OCI-LY7 (cell line): Measurements from ENCODE around the gene SEPHS2. TPM values are rescaled to one million over a fixed set of nuclear protein-coding genes. Genes with fewer than 3 reads are reported as not detected.

Source experiments
- BruUV-seq: library from RNA; stranded (reverse); fragments of 400-500 nt; replicated peaks from 2 replicates; lab custom pipeline; 2021; lab: Mats Ljungman, UMichigan
- CTCF ChIA-PET: fragments of 300-600 bp; sonication (Branson Sonifier 250); formaldehyde crosslinking; loops from one replicate; lab custom pipeline; 2022; ENCODE audit warnings: antibody characterized with exemption; ENCODE audit not compliant: unreplicated experiment; lab: Charles Lee
- POLR2A ChIA-PET: fragments of 300-600 bp; sonication (Branson Sonifier 250); formaldehyde crosslinking; loops from one replicate; lab custom pipeline; 2022; ENCODE audit warnings: antibody characterized with exemption; lab: Charles Lee
- DNase-seq: peaks from one replicate; pipeline ENCODE4 v3.0.0-alpha.2; 2015; ENCODE audit warnings: low spot score
- H2AFZ ChIP-seq: fragments of 200-600 bp; sonication (generic), shearing (Covaris generic); 2 replicates; pipeline ENCODE4 v1.6.1; 2014; ENCODE audit warnings: mild to moderate bottlenecking, antibody characterized with exemption, low read length, moderate library complexity
- H3K27ac ChIP-seq: fragments of 200-600 bp; sonication (generic); 2 replicates; pipeline ENCODE4 v1.5.1; 2014; ENCODE audit warnings: mixed run types, low read depth, mild to moderate bottlenecking, moderate library complexity, low read length, inconsistent platforms; ENCODE audit not compliant: poor library complexity, severe bottlenecking
- H3K36me3 ChIP-seq: fragments of 200-600 bp; sonication (generic); 2 replicates; pipeline ENCODE4 v1.6.1; 2014; ENCODE audit warnings: mild to moderate bottlenecking, antibody characterized with exemption, low read length, moderate library complexity, mixed read lengths; ENCODE audit not compliant: insufficient read depth
- H3K4me1 ChIP-seq: fragments of 200-600 bp; sonication (generic); 2 replicates; pipeline ENCODE4 v1.5.1; 2014; ENCODE audit warnings: mild to moderate bottlenecking, low read length; ENCODE audit not compliant: insufficient read depth, poor library complexity, severe bottlenecking
- H3K4me2 ChIP-seq: fragments of 200-600 bp; sonication (generic); 2 replicates; pipeline ENCODE4 v1.6.1; 2014; ENCODE audit warnings: mild to moderate bottlenecking, low read length
- H3K4me3 ChIP-seq: fragments of 200-600 bp; sonication (generic); 2 replicates; pipeline ENCODE4 v1.5.1; 2014; ENCODE audit warnings: mild to moderate bottlenecking, low read depth, low read length; ENCODE audit not compliant: poor library complexity, severe bottlenecking
- H3K79me2 ChIP-seq: fragments of 200-600 bp; sonication (generic); 2 replicates; pipeline ENCODE4 v1.6.1; 2016; ENCODE audit warnings: low read depth, mild to moderate bottlenecking, low read length, moderate library complexity, mixed read lengths; ENCODE audit not compliant: insufficient read depth
- H3K9me2 ChIP-seq: fragments of 200-600 bp; sonication (generic); 2 replicates; pipeline ENCODE4 v1.6.1; 2016; ENCODE audit warnings: mild to moderate bottlenecking, low read length, mixed read lengths; ENCODE audit not compliant: insufficient read depth
- H3K9me3 ChIP-seq: fragments of 200-600 bp; sonication (generic); 2 replicates; pipeline ENCODE4 v1.6.1; 2014; ENCODE audit warnings: mild to moderate bottlenecking, mixed run types, low read length, mixed read lengths
- H4K20me1 ChIP-seq: fragments of 200-600 bp; sonication (generic); 2 replicates; pipeline ENCODE4 v1.6.1; 2014; ENCODE audit warnings: mild to moderate bottlenecking, antibody characterized with exemption, low read length, moderate library complexity, mixed read lengths; ENCODE audit not compliant: insufficient read depth
- EZH2phosphoT487 ChIP-seq: fragments of 200-600 bp; sonication (generic); IDR thresholded peaks from 2 replicates; pipeline ENCODE4 v1.6.1; 2018; ENCODE audit warnings: low read depth, borderline replicate concordance, mild to moderate bottlenecking, mixed run types, antibody characterized with exemption, low read length, moderate library complexity, mixed read lengths
- intact Hi-C: fragments of 100-400 bp; cut with micrococcal nuclease; formaldehyde crosslinking; loops from one replicate; pipeline ENCODE4 v1.10.0; 2022; ENCODE audit not compliant: unreplicated experiment
- total RNA-seq, 2 experiments: library from RNA; depleted of rRNA in 1 of 2; stranded (reverse); fragments of >200 nt in 1 of 2; shearing (Covaris generic) in 1 of 2; gene quantifications; 2 replicates each; pipeline ENCODE4 v1.2.3, GENCODE V29; 2014 to 2022
- TF ChIP-seq, protein P1 (sequence below): fragments of 200-600 bp; sonication (generic); conservative IDR thresholded peaks from 2 replicates; pipeline ENCODE4 v1.5.1; 2014; ENCODE audit warnings: mild to moderate bottlenecking, antibody characterized with exemption, low read length, moderate library complexity, mixed read lengths

Gene SEPHS2
- total RNA-seq, 2 experiments from 2014 or later, result 14.4 to 64.2 TPM

DNA sequence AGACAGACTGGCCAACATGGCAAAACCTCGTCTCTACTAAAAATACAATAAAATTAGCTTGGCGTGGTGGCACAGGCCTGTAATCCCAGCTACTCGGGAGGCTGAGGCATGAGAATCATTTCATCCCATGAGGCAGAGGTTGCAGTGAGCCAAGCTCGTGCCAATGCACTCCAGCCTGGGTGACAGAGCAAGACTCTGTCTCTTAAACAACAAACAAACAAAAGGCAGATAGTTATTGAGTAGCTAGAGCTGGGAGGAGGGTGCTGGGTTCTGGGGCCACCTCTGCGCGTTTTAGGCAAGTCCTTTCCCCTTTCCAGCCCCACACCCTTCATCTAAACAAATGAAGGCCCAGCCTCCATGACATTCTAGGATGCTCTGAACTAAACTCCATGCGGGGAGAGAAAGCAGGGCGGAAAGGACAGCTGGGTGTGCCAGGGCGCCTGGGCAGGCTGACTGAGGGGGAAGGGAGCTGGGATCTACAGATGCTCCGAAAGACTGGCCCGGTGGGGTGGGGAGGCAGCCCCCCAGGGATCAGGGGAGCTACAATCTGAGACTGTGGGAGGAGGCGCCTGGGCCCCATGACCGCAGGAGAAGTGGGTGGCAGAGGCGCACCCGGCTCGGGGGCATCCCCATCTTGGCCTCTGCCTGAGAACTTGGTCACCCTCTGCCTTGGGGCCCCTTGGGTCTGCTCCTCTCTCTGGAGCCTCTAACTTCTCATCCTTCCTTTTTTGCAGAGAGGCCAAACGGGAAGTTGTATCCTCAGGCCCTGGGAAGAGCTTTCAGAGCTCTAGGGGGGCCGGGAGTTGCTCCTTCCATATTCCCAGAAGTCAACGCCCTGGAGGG lies 27.8 kb upstream of the SEPHS2 start:
- peak overlapping the region; percentile 14; the same call in 1 of the 2 replicates for H2AFZ ChIP-seq
- H3K27ac ChIP-seq, result peak overlapping the region; percentile 95
- no peaks in the 10 kb centered on the region for H3K9me3 ChIP-seq
- H3K4me3 ChIP-seq, result peak overlapping the region; percentile 77
- peak overlapping the region; percentile 99 for H3K4me2 ChIP-seq
- peaks cover 24% of the 10 kb centered on the region for H3K36me3 ChIP-seq
- H3K4me1 ChIP-seq, result peaks cover 61% of the 10 kb centered on the region
- no peaks in the 10 kb centered on the region for H4K20me1 ChIP-seq
- H3K79me2 ChIP-seq, result peaks cover 15% of the 10 kb centered on the region; the same call in 1 of the 2 replicates
- POLR2A ChIA-PET, result interaction anchor here (0.7 to 3.2 kb wide), 11 partner anchors 15 to 177 kb away, joined by 3 to 69 read pairs (median 5); partner anchors contain the start of genes DCTPP1 and ZNF764
- TSS peak; percentile 52 for BruUV-seq
- TF ChIP-seq, protein P1, sequence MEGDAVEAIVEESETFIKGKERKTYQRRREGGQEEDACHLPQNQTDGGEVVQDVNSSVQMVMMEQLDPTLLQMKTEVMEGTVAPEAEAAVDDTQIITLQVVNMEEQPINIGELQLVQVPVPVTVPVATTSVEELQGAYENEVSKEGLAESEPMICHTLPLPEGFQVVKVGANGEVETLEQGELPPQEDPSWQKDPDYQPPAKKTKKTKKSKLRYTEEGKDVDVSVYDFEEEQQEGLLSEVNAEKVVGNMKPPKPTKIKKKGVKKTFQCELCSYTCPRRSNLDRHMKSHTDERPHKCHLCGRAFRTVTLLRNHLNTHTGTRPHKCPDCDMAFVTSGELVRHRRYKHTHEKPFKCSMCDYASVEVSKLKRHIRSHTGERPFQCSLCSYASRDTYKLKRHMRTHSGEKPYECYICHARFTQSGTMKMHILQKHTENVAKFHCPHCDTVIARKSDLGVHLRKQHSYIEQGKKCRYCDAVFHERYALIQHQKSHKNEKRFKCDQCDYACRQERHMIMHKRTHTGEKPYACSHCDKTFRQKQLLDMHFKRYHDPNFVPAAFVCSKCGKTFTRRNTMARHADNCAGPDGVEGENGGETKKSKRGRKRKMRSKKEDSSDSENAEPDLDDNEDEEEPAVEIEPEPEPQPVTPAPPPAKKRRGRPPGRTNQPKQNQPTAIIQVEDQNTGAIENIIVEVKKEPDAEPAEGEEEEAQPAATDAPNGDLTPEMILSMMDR, result no peak
- TF ChIP-seq EZH2phosphoT487, result no peak
- no peaks in the 10 kb centered on the region for H3K9me2 ChIP-seq
- intact Hi-C loops, result loop anchor here (2.0 kb wide), 3 partner anchors 15 to 225 kb away; partner anchors contain the start of genes SRCAP and ZNF747
- CTCF ChIA-PET, result interaction anchor here (0.6 to 1.5 kb wide), 2 partner anchors 16 to 140 kb away, joined by 3 read pairs; no protein-coding TSS in a partner anchor
- no peak for DNase-seq

DNA sequence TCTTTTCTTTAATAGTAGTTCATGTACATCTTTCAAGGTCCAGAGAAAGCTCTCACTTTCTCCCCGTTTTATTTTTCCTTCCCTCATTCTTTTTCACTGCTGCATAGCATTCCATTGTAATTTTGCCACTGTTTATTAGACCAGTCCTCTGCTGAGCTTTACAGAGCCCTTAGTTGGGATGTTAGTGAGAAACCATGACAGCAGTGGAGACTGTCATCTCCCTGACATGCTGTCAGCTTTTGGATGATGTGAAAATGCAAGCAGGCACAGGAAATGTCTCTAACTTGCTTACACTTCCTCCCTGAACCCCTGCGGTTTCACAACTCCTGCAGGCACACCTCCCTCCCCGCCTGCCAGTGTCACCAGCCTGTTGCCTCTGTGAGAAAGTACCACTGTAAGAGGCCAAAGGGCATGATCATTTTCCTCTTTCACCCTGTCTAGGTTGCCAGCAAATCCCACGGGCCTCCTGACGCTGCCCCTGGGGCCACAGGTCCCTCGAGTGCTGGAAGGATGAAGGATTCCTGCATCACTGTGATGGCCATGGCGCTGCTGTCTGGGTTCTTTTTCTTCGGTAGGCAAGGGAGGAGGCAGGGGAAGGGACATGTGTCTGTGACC lies 26.8 kb upstream of the SEPHS2 start, which contains the start of gene ITGAL:
TSS of gene ITGAL (plus strand) at position 415 of the 615 bp plus-strand sequence. CDS start at position 511, 96 bp downstream.
- ChIA-PET CTCF (interaction anchor here (0.8 to 1.5 kb wide), 2 partner anchors 11 to 15 kb away, joined by 3 read pairs; no protein-coding TSS in a partner anchor), POLR2A (interaction anchor here (0.6 to 3.2 kb wide), 10 partner anchors 14 to 178 kb away, joined by 3 to 69 read pairs (median 4); partner anchors contain the start of genes DCTPP1 and ZNF764)
- peak within 1 kb of the TSS; percentile 77 for H3K4me3 ChIP-seq
- peaks cover 15% of the 10 kb centered on the region; the same call in 1 of the 2 replicates for H3K79me2 ChIP-seq
- no peaks in the 10 kb centered on the region for H3K9me2 ChIP-seq
- H3K4me2 ChIP-seq, result peak within 1 kb of the TSS; percentile 99
- peak within 1 kb of the TSS; percentile 73; the same call in 1 of the 2 replicates for H2AFZ ChIP-seq
- H4K20me1 ChIP-seq, result no peaks in the 10 kb centered on the region
- peaks cover 61% of the 10 kb centered on the region for H3K4me1 ChIP-seq
- no TSS peak for BruUV-seq
- DNase-seq, result peak; percentile 90
- intact Hi-C loops, result loop anchor here (1.0 to 2.0 kb wide), 6 partner anchors 14 to 226 kb away; partner anchors contain the start of genes DCTPP1, SRCAP and ZNF747
- no peaks in the 10 kb centered on the region for H3K9me3 ChIP-seq
- TF ChIP-seq, protein P1, result no peak
- TF ChIP-seq EZH2phosphoT487, result no peak
- H3K27ac ChIP-seq, result peak within 1 kb of the TSS; percentile 95
- H3K36me3 ChIP-seq, result peaks cover 24% of the 10 kb centered on the region
